ENCODE results near the gene SLC44A3.

DNA sequence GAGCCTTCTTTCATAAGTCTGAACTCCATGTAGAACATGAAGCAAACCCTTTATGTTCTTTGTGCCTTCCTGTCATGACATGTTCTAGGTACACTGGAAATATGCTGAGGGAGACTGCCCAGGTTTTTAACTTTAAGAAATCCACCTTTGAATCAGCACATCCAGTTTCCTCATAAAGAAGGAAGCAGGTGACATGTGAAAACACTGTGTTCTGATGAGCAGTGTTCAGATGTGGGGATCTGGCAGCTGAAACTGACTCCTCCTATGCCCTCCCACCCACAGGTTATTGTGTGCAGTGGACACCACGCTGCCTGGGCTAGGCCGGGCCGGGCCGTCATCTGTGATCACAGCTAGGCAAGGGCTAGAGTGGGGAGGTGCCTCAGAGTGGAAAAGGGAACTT lies 55.6 kb downstream of the SLC44A3 start:
- TF ChIP-seq, protein P1, sequence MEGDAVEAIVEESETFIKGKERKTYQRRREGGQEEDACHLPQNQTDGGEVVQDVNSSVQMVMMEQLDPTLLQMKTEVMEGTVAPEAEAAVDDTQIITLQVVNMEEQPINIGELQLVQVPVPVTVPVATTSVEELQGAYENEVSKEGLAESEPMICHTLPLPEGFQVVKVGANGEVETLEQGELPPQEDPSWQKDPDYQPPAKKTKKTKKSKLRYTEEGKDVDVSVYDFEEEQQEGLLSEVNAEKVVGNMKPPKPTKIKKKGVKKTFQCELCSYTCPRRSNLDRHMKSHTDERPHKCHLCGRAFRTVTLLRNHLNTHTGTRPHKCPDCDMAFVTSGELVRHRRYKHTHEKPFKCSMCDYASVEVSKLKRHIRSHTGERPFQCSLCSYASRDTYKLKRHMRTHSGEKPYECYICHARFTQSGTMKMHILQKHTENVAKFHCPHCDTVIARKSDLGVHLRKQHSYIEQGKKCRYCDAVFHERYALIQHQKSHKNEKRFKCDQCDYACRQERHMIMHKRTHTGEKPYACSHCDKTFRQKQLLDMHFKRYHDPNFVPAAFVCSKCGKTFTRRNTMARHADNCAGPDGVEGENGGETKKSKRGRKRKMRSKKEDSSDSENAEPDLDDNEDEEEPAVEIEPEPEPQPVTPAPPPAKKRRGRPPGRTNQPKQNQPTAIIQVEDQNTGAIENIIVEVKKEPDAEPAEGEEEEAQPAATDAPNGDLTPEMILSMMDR (IDR thresholded peaks at IDR 0.05), result no peak
- TF ChIP-seq POLR2AphosphoS5 (IDR thresholded peaks at IDR 0.05) (no peak), POLR2A (IDR thresholded peaks at IDR 0.05) (no peak), EP300 (IDR thresholded peaks at IDR 0.05) (no peak)
